ENCODE measurements around the gene F10.
"Not testable (repeated sequence)": the region's sequence is repeated elsewhere in the genome, so short reads cannot be mapped to it uniquely, and the experiment has no call there.

The F10 gene

DNA sequence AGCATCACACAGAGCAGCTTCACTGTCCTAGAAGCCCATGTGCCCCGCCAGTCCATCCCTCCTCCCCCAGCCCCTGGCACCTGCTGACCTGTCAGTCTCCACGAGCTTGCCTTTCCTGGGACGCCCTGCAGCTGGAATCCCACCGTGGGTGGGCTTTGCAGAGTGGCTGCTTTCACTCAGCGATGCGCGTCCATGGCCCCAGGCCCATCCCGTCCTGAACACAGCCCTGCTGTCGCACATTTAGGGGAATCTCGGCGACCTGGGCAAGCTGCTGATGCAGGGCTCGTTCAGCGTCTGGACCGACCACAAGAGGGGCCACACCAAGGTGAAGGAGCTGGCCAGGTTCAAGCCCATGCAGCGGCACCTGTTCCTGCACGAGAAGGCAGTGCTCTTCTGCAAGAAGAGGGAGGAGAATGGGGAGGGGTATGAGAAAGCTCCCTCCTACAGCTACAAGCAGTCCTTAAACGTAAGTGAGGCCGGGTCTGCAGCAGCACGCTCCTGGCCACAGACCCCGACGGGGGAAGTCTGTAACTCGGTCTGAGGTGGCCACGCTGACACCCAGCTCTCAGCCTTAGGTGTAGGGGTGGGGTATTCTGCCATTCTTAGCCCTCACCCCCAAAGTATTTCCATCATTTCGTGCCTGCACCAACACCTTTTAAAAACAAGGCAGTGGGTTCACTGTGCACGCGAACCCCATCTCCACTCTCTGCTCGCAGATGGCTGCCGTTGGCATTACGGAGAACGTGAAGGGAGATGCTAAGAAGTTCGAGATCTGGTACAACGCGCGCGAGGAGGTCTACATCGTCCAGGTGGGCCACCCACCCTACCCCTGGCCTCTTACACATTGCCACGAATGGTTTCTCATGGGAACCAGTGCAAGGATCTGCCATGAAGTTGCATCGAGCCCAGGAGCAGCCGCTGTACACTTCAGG, 35.3 kb upstream of the F10 start:
- DNase-seq: no peak

DNA sequence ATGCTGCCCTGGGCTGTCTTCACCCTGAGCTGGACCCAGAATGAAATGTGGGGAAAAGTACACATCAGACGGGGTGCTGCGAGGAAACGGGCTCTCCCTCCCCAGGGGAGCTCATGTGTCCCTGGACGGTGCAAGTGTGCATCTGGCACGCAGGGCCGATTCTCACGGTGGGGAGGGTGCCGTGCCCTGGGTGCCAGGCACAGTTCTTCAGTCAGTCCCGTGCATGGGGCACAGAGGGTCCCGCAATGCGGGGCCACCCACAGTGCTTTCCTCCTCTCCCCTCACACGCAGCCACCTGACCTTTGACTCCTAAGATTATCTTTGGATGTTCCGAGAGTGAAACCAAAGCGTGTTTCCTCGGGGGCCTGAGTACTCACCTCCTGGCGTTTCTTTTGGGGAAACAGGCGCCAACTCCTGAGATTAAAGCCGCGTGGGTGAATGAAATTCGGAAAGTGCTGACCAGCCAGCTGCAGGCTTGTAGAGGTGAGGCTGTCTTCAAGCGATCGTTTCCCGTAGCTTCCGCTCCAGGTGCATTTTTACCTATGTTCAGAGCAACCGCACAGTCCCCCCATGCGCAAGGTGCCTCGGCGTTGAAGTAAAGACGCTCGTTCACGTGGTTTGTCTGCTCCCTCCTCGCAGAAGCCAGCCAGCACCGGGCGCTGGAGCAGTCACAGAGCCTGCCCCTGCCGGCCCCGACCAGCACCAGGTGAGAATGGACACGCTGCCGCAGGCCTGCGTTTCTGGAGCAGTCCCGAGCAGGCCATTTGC, 34.5 kb upstream of the F10 start:
- DNase-seq: no peak

DNA sequence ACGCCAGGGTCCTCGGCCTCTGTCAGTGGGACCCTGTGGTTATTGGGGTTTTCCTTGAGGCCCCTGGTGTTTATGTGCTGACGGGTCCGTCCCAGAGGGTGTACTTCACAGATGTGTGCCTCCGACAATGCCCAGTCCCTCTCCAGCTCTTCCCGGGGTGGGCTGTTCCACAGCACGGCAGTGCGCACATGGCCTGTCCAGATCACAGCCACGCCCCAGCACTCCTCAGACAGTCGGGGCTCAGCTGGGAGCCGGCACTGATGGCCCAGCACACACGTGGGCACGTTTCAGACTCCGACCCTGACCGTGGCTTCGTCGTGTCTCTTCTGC, 33.9 kb upstream of the F10 start:
- DNase-seq: no peak

DNA sequence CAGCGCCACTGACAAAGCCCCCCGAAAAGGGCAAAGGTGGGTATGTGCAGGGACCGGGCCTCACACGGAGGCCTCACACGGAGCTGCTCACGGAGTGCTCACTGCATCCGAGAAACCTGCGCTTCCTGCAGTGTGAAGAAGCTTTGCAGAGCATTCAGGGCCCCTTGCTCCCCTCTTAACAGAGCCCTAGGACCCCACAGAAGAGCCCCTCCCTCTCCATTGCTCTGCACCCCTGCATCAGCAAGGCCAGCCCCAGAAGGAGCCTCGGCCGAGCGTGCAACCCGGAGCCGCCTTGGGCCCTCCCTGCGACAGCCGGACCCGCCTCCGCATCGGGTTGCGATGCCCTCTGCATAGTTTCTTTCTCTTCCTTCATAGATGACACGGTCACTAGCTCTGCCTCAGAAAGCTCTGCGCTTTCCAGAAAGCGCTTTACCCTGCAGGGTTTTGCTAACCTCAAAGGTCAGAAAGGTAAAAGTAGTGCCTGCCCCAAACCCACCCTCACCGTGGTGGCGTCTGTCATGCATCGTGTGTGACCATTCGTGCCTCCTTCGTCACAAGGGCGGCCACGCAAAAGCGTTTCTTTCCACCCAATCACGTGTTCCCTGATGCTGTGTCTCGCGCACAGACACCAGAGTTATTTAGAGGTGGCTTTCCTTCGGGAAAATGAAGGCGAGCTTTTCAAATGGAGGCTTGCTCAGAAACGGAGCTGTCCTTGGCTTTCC, 32.7 kb upstream of the F10 start:
- DNase-seq: no peak

DNA sequence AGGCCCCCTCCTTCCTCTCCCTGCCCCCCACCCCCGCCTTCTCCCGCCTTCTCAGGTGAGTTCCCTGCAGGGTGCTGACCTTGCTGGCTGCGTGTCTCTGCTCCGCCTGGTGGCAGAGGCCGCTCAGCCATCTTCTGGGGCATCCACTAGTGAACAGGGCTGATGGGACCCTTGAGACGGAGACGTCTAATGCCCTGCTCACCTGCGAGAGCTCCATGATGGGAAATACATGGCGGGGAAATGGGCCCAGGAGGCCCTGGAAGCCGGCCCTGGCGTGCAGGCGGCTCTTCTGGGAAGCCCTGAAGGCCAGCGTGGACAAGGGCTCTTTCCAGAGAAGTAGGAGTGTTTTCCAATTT, 32.2 kb upstream of the F10 start:
- no peak for DNase-seq

DNA sequence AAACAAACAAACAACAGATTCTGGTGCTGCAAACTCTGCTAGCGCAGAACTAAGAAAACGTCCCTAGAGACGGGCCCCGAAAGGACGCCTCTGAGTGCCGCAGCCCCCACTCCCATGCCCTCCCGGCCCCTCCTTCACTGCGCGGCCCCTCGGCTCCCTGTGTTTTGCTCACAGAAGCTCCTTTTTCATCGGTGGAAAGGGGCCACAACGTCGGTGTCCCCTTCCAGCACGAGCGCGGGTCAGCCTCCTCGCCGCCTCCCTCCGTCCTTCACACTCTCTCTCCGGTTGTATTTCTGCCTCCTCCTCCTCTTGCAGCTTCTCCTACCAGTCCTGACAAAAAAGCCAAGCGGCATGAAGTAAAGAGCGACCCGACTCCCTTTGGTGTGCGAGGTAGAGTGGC, 31.8 kb upstream of the F10 start:
- DNase-seq: no peak

DNA sequence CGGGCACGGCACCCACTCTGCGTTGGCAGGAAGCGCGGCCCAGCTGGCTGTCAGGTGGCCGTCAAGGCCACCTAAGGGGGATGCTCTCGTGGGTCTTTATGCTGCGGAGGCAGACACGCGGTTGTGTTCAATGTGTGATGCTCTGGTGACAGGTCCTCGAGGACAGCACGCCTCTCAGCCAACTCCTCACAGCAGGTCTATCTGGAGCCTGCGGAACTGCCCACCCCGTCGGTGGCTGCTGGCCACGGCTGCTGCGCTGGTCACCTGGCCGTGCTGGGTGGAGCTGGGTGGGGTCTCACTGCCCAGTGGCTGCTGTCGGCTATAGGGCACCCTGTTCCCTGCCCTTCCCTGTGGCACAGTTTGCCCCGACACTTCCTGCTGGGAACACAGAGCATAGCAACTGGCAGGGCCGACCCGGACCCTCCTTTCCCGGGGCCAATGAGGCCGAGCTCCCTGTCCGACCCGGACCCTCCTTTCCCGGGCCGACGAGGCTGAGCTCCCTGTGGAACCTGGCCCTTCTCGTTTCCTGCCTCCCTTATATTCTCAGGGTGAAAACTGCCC, 31.3 kb upstream of the F10 start:
- no peak for DNase-seq

DNA sequence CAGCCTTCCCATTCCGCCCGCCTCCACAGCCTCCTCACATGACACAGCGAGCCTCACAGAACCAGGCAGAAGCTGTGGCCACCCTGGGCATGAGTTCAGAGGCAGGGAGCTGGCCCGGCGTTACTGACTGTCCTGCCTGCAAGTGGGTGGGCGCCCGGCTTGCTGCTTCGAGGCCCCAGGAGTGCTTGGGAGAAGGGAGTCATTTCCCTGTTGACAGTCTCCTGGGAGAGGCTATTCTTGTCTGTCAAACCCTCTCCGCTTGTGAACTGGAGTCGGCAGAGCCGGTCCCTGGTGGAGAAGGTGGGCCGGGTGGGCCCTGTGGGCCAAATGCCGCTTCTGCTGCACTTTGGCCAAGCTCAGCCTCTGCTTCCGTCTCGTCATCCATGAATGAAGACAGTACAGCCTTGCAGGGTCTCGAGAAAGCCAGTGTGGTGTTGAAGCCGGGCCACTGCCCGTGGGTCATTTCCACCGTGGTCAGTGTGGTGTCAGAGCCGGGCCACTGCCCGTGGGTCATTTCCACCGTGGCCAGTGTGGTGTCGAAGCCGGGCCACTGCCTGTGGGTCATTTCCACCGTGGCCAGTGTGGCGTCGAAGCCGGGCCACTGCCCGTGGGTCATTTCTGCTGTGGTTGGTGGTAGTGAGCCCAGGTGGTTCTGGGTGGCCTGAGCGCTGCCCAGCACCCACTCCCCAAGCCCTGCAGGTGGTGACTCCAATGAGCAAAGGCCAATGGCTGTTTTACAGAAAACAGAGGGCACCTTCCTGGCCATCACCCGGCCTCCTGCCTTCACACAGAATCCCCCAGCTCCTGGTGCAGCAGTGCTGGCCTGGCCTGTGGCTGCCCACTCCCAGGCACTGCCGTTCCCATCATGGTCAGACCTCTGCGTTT, 30.5 kb upstream of the F10 start:
- no peak for DNase-seq

DNA sequence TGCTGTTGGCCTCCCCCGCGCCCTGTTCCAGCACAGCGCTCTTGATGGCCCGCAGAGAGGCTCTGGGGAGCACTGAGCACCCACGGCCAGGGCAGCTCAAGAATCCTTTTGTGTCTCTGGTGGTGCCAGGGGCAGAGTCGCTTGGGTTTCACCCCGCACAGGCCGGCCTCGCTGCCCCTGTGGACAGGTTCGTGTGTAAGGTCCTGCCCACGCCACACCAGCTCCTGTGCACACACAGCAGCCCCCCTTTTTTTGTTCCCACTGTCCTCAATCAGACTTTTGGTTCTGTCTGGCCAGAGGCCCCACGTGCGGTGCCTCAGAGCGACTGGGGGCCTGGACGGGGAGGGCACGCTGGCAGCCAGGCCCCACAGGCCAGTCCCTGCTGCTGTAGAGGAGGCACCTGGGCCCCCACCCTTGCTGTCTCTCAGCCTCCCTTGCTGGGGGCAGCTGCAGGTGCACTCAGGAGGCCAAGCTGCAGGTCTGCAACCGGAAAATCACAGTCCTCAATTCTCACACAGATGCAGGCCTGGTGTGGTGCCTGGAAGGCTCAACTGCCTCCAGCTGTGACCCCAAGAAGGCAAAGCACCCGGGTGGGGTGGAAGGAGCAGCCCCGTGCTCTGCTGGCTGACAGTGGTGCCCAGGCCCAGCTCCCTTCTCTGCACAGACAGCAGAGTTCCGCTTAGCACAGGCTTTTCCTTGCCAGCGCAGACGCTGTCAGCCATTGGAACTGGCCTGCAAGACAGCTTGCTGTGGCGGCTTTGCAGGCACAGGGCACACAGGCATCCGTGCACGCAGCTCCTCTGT, 29.6 kb upstream of the F10 start:
- DNase-seq: no peak

DNA sequence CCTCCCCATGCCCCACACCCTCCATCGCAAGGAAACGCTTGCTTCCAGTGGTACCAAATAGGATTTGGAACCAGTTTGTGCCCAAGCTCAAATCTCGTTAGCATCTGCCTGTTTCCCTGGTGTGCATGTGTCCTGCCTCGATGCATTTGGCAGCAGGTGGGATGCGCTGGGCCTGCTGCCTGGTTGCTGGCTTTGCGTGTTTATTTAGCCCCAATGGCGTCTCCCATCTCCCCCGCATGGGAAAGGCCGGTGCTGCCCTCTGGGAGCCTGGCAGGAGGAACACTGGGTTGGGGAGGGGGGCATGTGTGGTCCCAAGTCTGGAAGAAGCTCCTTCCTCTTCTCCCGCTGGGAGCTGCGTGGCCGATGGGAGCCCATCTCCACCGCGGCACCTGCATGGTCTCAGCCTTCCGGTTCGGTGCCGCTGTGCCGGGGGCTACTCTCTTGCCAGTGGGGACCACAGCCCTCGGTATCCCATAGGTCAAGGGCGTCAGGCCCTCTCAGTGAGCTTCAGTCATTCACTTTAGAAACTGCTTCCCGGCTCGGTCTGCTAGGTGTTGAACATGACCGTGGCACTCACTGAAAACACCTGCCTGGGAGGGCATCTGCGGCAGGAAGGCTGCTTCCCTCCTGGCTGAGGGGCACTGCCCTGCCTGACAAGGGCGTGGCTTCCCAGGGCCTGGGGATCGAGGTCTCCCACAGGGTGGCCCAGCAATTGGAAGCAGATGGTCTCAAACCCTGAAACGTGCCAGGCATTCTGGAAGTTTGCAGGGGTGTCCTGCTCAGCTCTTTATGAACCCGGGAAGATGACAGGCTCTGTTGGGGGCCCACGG, 28.8 kb upstream of the F10 start:
- DNase-seq: no peak

DNA sequence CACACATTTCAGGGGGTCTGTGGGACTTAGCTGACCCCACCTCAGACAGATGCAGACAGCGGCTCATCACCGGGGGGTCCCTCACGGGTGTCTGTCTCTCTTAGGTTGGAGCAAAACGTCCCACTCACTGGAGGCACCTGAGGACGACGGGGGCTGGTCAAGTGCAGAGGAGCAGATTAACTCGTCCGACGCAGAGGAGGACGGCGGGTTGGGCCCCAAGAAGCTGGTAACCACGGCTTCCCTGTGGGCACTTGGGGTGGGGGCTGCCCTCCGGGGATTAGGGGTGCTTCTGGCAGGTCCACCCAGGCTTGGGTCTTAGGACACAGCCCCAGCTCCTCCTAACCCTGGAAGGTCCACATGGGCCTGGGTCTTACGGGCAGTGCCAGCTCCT, 28.2 kb upstream of the F10 start:
- DNase-seq: no peak

DNA sequence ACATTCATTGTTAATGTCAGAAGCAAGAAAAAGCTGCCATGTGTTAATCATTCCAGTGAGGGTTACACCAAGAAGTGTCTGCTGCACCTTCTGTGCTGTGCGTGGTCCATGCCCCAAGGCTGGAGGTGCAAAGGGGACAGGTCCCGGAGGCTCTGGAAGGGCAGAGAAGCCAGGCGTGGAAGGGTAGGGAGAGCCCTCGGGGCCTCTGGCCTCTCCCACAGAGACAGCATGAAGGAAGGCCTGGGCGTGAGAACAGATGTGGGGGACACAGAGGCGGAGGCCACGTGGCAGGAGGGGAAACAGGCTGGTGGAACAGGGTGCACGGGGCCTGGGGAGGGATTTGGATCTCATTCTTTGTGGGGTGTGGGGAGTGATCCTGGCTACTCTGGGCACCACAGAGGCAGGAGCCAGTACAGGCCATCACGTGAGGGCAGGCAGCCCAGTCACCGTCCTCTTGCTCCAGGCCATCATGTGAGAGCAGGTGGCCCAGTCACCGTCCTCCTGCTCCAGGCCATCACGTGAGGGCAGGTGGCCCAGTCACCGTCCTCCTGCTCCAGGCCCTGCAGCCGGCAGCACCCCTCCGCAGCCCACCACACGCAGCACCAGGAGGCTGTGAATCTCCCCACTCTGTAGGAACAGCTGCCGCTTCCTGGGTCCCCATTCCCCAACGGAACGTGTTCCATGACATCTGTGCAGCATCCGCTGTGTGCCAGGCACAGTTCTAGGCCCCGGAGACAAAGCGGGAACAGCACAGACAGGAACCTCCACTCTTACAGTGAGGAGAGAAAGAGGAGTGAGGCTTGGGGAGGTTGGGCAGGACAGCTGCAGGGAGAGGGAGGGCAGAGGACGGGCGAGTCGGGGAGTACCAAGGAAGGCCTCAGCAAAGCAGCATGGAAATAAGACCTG, 27.2 kb upstream of the F10 start:
- no peak for DNase-seq

DNA sequence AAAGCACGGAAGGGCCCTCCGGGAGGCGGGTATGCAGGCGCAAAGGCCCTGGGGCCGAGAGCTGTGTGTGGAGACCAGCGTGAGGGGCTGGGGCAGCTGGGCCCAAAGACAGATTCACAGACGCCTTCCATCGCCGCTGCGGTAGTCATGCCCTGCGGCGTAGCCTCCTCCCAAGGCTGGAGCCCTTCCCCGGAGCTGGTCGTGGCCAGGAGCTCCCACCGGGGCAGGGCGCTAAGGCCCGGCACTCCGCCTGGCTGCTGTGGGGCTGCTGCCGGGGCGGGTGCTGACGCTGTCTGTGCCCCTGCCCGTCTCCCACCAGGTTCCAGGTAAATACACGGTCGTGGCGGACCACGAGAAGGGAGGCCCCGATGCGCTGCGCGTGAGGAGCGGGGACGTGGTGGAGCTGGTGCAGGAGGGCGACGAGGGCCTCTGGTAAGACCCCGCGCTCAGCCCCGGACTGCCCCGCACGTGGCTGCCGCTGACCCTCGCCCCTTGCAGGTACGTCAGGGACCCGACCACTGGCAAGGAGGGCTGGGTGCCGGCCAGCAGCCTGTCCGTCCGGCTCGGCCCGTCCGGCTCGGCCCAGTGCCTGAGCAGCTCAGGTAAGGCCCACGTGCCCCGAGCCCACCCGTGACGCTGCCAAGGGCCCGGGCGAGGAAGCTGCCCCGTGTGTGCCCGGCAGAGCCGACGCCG, 26.4 kb upstream of the F10 start:
- no peak for DNase-seq

DNA sequence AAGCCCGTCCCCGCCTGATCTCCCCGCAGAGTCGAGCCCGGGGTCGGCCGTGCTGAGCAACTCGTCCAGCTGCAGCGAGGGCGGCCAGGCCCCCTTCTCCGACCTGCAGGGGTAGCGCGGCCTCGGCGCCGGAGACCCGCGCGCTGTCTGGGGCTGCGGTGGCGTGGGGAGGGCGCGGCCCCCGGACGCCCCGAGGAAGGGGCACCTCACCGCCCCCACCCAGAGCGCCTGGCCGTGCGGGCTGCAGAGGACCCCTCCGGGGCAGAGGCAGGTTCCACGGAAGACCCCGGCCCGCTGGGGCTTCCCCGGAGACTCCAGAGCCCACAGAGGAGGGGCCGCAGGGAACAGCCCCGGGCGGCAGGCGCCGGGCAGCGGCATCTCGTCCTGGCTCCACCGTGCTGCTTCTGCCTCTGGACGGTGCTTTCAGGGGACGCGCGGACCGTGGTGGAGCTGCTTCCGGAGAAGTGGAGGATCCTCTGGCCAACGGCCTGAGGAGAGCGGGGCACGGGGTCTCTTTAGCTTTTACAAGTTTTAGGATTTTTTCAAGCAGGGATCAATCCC, 25.8 kb upstream of the F10 start:
- no peak for DNase-seq

DNA sequence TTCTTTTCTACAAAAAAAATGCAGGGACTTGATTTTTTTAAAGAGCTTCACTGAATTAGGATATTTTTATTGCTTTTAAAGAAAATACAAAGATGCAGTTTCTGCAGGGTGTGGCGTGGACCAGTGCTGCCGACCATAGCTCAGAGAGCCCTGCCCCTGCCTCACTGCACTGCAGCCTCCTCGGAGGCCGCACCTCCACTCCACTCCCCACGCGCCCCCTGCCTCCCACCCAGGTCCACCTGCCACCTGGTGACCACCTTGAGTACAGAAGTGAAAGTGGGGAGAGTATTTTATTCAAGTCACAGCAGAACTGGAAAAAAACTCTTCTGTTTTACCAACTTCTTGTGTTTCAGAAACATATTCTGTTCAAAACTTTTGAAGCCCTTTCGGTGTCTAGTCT, 24.9 kb upstream of the F10 start:
- no peak for DNase-seq

DNA sequence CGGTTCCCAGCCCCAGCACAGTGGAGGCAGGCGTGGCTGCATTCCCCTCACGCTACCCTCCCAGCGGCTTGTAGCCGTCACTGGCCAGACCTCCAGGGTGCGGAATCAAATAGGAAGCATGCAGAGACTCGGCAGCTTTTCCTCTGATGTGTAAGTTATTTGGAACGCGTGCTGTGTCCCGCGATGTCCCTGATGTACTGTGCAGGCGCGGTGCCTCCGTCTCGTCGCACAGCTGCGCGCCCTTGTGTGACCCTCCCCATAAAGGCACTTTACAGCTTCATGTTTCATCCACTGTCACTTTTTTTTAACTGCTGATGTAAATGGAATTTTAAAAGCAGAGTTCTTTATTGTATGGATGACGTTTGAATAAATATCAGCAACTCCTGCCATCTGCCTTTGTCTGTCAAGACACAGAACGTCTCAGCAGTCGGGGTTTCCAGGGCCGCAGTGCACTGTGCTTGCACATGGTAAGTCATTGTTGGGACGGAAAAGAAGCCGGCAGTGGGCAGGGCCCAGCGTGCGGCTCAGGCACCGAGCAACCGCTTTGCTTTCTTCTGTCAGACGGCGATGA, 24.4 kb upstream of the F10 start:
- no peak for DNase-seq

DNA sequence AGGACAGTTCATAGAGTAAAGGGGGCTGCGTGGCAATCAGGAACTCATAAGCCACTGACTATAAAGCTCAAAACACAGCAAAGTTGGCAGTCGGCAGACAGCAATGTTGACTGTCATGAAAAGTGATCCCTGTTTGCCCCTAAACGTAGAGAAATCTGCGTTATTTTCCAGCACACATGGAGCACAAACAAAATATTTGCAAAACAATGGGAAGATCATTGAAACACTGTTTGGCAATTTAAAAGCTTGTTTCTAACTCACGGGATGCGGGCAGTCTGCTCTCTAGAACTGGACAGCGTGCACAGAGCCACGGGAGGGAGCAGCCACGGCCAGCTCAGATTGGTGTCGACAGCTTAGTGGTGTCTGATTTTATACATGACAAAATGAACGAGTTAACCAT, 23.5 kb upstream of the F10 start:
- DNase-seq: no peak

DNA sequence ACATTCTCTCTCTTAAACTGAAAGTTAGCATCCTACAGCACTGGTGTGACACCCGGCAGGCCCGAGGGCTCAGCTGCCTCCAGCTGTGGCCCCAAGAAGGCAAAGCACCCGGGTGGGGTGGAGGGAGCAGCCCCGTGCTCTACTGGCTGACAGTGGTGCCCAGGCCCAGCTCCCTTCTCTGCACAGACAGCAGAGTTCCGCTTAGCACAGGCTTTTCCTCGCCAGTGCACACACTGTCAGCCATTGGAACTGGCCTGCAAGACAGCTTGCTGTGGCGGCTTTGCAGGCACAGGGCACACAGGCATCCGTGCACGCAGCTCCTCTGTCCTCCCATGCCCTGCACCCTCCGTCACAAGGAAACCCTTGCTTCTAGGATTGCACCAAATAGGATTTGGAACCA, 20.3 kb upstream of the F10 start:
- DNase-seq: not testable (repeated sequence)
